Suprapubic skin (tissue), 4 donors: ENCODE results near the gene UBE3D.

Experiments used
- EP300 ChIP-seq: sonication (generic); formaldehyde crosslinking; IDR thresholded peaks from one replicate; pipeline ENCODE4 v1.6.1; 2017; ENCODE audit warnings: antibody characterized with exemption
- POLR2A ChIP-seq, 2 donors: fragments of 450-650 bp; IDR thresholded peaks; one replicate each; pipeline ENCODE4 v1.6.1; 2017; ENCODE audit warnings: antibody characterized with exemption in 2 of 2, mild to moderate bottlenecking in 2 of 2, moderate library complexity in 2 of 2
- POLR2AphosphoS5 ChIP-seq, 3 donors: sonication (generic); formaldehyde crosslinking; IDR thresholded peaks; one replicate each; pipeline ENCODE4 v1.6.1; 2017; ENCODE audit warnings: antibody characterized with exemption in 3 of 3
- TF ChIP-seq, protein P1 (sequence below), 2 donors: fragments of 200-600 bp in 1 of 2; fragments of 450-650 bp in 1 of 2; sonication (generic) in 1 of 2; IDR thresholded peaks; one replicate each; pipeline ENCODE4 v1.5.1; 2016 to 2019; ENCODE audit warnings: antibody characterized with exemption in 2 of 2, mild to moderate bottlenecking in 1 of 2, moderate library complexity in 1 of 2

DNA sequence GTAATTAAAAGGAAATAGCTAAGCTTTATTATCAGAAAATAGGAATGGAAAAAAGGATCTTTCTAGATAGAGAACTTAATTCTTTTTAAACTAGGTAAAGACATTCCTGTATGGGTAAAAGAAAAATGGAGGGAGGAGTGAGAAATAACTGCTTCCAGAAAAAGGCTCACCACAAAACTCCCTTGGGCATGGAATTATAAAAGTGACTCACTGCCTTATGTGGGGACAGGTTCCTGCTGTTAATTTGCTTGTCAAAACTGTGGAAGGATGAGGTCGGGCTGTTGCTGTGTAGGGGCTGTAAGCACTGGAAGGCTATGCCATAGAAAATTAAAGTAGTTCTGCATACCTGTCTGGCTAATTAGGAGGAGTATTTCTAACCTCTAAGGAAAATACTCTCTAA is 158.7 kb downstream of the UBE3D start:
- TF ChIP-seq POLR2AphosphoS5 (IDR thresholded peaks at IDR 0.05), result no peak
- no peak for TF ChIP-seq POLR2A (IDR thresholded peaks at IDR 0.05)
- TF ChIP-seq, protein P1, sequence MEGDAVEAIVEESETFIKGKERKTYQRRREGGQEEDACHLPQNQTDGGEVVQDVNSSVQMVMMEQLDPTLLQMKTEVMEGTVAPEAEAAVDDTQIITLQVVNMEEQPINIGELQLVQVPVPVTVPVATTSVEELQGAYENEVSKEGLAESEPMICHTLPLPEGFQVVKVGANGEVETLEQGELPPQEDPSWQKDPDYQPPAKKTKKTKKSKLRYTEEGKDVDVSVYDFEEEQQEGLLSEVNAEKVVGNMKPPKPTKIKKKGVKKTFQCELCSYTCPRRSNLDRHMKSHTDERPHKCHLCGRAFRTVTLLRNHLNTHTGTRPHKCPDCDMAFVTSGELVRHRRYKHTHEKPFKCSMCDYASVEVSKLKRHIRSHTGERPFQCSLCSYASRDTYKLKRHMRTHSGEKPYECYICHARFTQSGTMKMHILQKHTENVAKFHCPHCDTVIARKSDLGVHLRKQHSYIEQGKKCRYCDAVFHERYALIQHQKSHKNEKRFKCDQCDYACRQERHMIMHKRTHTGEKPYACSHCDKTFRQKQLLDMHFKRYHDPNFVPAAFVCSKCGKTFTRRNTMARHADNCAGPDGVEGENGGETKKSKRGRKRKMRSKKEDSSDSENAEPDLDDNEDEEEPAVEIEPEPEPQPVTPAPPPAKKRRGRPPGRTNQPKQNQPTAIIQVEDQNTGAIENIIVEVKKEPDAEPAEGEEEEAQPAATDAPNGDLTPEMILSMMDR (IDR thresholded peaks at IDR 0.05), result no peak
- no peak for TF ChIP-seq EP300
